Fibroblast of lung (primary cell): ENCODE results near the gene TBL1XR1.

Experiments used
- CTCF ChIP-seq, 2 donors: IDR thresholded peaks in 1 of 2; conservative IDR thresholded peaks in 1 of 2; 1 replicate in 1 of 2; 2 replicates in 1 of 2; pipeline ENCODE4 v1.5.1; 2011 to 2012; ENCODE audit warnings: low read length in 2 of 2, control low read depth in 1 of 2, inconsistent platforms in 1 of 2, low read depth in 1 of 2, mild to moderate bottlenecking in 1 of 2
- EZH2 ChIP-seq: IDR thresholded peaks from 2 replicates; pipeline ENCODE4 v1.5.1; 2012; ENCODE audit warnings: low read length, control low read depth, mild to moderate bottlenecking; ENCODE audit errors: missing control alignments

- TF ChIP-seq CTCF (conservative IDR thresholded peaks at IDR 0.05 in 1 of 2, IDR thresholded peaks at IDR 0.05 in 1 of 2; ENCODE audit: low read depth in 1 of 2, low read length in 2 of 2) (no peak), EZH2 (no peak)
Observed at GRCh38 chr3:177182352-177182751, 14.9 kb downstream of the TBL1XR1 start.
